ENCODE results near the gene PHOX2B. TPM values are rescaled to one million over a fixed set of nuclear protein-coding genes. Genes with fewer than 3 reads are reported as not detected.

Gene PHOX2B
- not detected for total RNA-seq

DNA sequence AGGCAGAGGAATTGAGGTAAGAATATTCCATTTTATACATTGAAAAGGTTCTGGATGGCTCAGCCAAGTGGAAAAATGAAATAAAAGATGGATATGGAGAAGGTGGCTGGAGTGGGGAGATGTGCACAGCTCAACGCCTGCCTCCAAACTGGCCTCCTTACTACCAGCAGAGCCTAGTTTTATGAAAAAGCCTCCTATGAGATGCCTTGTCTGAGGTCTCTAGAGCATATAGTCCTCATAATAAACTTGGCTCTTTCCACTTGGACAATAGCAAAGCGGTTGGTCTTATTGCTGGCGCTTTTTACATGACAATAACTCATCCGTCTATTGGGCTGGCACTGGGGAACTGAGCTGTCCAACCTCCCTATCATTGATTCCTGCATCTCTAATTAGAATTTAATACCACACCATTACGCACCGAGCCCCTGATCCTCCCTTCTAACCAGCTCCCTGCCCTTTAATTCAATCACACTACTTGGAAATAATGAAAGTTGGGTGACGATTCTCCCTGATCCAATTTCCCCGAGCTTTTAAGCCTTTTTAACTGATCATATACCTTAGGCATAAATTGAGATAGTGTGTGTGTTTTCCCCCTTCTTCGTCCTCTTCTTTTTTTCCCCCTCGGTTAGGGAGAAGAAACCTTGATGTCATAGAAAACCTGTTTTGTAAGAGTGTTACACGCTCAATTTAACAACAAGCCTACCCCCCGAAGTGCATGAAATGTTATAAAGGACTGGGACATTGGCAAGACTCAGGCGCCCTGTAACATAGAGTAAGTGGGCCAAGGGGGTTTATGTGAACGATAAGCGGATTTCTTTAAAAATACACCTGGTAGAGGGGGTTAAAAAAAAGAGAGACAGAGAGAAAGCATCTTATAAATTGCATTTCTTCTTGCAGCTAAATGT, at the start of gene PHOX2B:
Gene PHOX2B, minus strand, starts transcription at position 155 of the 905 bp plus-strand sequence. Its CDS starts 115 bp downstream, at position 40.
- DNase-seq (ENCODE audit: low spot score): no peak
- TF ChIP-seq, protein P1, sequence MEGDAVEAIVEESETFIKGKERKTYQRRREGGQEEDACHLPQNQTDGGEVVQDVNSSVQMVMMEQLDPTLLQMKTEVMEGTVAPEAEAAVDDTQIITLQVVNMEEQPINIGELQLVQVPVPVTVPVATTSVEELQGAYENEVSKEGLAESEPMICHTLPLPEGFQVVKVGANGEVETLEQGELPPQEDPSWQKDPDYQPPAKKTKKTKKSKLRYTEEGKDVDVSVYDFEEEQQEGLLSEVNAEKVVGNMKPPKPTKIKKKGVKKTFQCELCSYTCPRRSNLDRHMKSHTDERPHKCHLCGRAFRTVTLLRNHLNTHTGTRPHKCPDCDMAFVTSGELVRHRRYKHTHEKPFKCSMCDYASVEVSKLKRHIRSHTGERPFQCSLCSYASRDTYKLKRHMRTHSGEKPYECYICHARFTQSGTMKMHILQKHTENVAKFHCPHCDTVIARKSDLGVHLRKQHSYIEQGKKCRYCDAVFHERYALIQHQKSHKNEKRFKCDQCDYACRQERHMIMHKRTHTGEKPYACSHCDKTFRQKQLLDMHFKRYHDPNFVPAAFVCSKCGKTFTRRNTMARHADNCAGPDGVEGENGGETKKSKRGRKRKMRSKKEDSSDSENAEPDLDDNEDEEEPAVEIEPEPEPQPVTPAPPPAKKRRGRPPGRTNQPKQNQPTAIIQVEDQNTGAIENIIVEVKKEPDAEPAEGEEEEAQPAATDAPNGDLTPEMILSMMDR (IDR thresholded peaks at IDR 0.05): no peak
- H3K4me1 ChIP-seq: peaks cover 0 to 30% of the 10 kb centered on the region in 2 donors
- peaks cover 0 to 5% of the 10 kb centered on the region in 2 donors for H3K9me3 ChIP-seq
- no peak within 1 kb of the TSS for H3K4me3 ChIP-seq
- H3K27me3 ChIP-seq: peaks cover 38 to 65% of the 10 kb centered on the region in 2 donors
- H3K36me3 ChIP-seq: no peaks in the 10 kb centered on the region
- no peak within 1 kb of the TSS for H3K27ac ChIP-seq

DNA sequence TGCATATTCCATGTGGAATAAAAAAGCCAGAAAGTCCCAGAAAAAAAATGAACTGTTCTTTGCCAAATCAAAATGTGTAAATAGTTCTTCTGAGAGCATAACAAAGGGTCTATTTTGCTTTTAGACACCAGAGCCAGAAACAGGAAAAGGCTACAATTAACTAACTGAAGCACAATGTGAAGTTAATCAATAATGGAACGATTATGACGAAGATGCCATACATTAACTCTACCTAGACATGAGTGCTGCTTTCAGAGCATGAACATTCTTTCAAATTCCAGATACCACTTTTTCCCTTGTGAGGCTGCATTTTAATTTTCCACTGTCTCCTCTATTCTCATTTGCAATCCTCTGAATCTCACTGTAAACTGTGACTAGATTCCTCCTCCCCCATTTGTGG, 48.7 kb upstream of the PHOX2B start:
- TF ChIP-seq, protein P1 (IDR thresholded peaks at IDR 0.05): no peak
- H3K27ac ChIP-seq: no peak overlapping the region
- H3K4me3 ChIP-seq: no peak overlapping the region
- no peak for DNase-seq (ENCODE audit: low spot score)
- H3K4me1 ChIP-seq: peaks cover 0 to 7% of the 10 kb centered on the region in 2 donors
- no peaks in the 10 kb centered on the region for H3K36me3 ChIP-seq
- no peaks in the 10 kb centered on the region for H3K27me3 ChIP-seq
- H3K9me3 ChIP-seq: no peaks in the 10 kb centered on the region

DNA sequence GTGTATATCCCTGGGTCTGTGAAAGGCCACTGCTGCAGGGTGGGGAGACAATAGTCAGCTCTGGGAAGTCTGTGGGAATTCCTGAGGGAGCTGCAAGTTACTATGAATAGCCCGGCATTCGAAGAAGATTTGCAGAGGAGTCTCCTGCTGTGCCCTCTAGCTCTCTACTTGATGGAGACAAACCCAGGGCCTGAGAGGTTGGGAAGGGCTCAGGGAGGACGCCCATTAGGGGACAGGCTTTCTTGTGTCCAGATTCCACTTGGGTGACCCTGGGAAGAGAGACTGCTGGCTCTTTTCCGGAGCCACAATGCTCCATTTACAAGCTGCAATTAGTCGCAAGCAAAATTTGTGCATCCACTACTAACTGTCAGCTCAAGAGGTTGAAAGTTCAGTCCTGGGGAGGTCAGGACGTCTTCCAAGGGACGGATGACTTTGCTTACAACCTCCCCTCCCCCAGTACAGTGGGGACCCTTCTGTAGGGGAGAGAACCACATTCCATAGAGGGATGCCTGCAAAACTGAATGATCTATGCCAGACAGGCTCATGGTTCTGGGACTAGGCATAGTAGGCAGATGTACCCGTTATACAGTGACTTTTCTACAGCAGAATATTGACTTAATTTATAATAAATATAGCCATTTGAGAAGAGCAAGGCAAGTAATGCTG, 48.2 kb upstream of the PHOX2B start:
- Histone ChIP-seq H3K27ac (no peak overlapping the region), H3K36me3 (no peaks in the 10 kb centered on the region), H3K4me1 (peaks cover 0 to 7% of the 10 kb centered on the region in 2 donors), H3K4me3 (no peak overlapping the region), H3K27me3 (no peaks in the 10 kb centered on the region), H3K9me3 (no peaks in the 10 kb centered on the region)
- TF ChIP-seq, protein P1 (IDR thresholded peaks at IDR 0.05): no peak
- no peak for DNase-seq (ENCODE audit: low spot score)

DNA sequence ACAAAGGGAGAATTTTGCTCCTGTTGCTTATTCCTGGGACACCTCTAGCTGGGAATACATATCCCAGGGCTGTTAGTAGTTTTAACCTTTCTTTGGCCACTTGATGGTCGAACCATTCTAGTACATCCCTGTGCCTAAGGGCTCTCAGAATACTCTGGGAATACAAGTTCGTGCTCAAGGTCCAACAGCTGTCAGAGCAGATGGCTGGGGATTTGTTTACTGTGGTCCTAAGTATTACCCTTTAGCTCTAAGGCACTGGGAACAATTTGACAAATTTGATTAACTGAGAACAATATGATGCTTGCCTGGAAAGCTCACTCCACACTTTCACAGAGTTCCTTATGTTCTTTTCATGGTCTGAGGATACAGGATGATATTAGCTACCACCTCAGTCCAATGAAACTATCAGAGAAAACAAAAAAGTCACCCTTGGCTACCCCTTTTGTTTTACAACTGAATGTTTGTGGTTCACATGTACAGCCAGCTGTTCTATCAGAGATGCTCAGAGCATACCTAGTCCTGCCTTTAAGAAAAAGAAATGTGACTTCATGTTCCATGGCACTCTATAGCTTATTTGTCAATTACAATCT, 47.4 kb upstream of the PHOX2B start:
- H3K27me3 ChIP-seq: no peaks in the 10 kb centered on the region
- no peaks in the 10 kb centered on the region for H3K36me3 ChIP-seq
- peaks cover 0 to 7% of the 10 kb centered on the region in 2 donors for H3K4me1 ChIP-seq
- H3K4me3 ChIP-seq: no peak overlapping the region
- TF ChIP-seq, protein P1 (IDR thresholded peaks at IDR 0.05): no peak
- H3K9me3 ChIP-seq: no peaks in the 10 kb centered on the region
- no peak overlapping the region for H3K27ac ChIP-seq
- DNase-seq (ENCODE audit: low spot score): no peak

- DNase-seq (ENCODE audit: low spot score): no peak
- TF ChIP-seq, protein P1 (IDR thresholded peaks at IDR 0.05): no peak
- Histone ChIP-seq H3K27ac (no peak overlapping the region), H3K27me3 (no peaks in the 10 kb centered on the region), H3K36me3 (no peaks in the 10 kb centered on the region), H3K9me3 (no peaks in the 10 kb centered on the region), H3K4me3 (no peak overlapping the region), H3K4me1 (peaks cover 0 to 7% of the 10 kb centered on the region in 2 donors)
Observed at GRCh38 chr4:41792166-41792565, 43.6 kb upstream of the PHOX2B start.

Measured in right atrium auricular region (tissue), 2 donors.